Activated naive CD8-positive, alpha-beta T cell (primary cell): ENCODE results near the gene PDZD4.

Source experiments
- H3K27ac Mint-ChIP-seq: one replicate; pipeline ENCODE4 v1.8.0; 2021; ENCODE audit warnings: mixed read lengths
- H3K27me3 Mint-ChIP-seq: one replicate; pipeline ENCODE4 v1.8.0; 2021; ENCODE audit warnings: mixed read lengths
- H3K36me3 Mint-ChIP-seq: one replicate; pipeline ENCODE4 v1.8.0; 2021; ENCODE audit warnings: mixed read lengths
- H3K4me1 Mint-ChIP-seq: one replicate; pipeline ENCODE4 v1.8.0; 2021; ENCODE audit warnings: low read depth, mixed read lengths
- H3K4me3 Mint-ChIP-seq: one replicate; pipeline ENCODE4 v1.8.0; 2021; ENCODE audit warnings: mild to moderate bottlenecking, mixed read lengths
- H3K9me3 Mint-ChIP-seq: one replicate; pipeline ENCODE4 v1.8.0; 2021; ENCODE audit warnings: low read depth, mixed read lengths

PDZD4 gene

DNA sequence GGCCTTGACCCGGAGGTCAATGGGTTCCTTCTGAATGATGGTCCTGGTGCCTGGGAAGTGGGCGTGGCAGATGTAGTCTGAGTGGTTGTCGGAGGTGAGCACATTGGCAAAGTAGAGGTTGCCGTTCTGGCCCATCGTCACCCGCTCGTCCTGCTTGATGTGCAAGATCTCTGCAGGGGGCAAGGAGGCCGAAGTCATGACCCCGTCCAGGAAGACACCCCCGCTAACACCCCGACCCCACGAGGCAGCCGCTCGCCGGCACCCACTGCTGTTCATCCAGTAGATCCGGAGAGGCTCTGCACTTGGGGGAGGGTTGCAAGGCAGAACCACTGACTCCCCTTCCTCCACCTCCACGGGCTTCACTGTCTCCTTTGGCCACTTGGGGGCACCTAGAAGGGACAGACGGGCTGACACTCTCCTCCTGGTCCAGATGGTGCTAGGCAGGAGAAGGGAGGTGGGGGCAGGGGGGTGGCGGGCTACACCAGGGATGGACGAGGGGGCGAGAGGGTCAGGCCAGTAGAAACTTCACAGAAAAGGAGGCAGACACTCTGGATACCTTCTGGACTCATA lies 40.5 kb upstream of the PDZD4 start:
- Mint-ChIP-seq H3K4me3 (no peak overlapping the region), H3K9me3 (no peaks in the 10 kb centered on the region), H3K36me3 (no peaks in the 10 kb centered on the region), H3K4me1 (no peaks in the 10 kb centered on the region), H3K27ac (no peak overlapping the region), H3K27me3 (no peaks in the 10 kb centered on the region)

DNA sequence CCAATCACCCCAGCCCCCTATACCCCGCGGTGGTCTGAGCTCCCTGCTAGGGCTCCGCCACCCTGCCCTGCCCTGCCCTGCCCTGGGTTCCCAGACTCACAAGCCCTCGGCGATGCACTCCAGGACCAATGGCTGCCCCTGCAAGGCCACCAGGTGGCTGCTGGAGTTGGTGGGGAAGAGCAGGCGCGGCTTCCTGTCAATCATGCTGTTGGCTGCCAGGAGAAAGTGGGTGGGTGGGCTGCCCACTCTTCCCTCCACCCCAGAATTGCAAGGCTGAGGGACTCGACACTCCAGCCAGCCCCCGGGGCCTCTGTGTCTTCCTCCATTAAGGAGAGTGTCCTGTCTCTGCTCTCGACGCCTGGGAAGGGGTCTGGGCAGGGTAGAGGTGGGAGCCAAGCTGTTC lies 39.9 kb upstream of the PDZD4 start:
- Mint-ChIP-seq H3K4me1 (no peaks in the 10 kb centered on the region), H3K27ac (no peak overlapping the region), H3K9me3 (no peaks in the 10 kb centered on the region), H3K36me3 (no peaks in the 10 kb centered on the region), H3K4me3 (no peak overlapping the region), H3K27me3 (no peaks in the 10 kb centered on the region)

DNA sequence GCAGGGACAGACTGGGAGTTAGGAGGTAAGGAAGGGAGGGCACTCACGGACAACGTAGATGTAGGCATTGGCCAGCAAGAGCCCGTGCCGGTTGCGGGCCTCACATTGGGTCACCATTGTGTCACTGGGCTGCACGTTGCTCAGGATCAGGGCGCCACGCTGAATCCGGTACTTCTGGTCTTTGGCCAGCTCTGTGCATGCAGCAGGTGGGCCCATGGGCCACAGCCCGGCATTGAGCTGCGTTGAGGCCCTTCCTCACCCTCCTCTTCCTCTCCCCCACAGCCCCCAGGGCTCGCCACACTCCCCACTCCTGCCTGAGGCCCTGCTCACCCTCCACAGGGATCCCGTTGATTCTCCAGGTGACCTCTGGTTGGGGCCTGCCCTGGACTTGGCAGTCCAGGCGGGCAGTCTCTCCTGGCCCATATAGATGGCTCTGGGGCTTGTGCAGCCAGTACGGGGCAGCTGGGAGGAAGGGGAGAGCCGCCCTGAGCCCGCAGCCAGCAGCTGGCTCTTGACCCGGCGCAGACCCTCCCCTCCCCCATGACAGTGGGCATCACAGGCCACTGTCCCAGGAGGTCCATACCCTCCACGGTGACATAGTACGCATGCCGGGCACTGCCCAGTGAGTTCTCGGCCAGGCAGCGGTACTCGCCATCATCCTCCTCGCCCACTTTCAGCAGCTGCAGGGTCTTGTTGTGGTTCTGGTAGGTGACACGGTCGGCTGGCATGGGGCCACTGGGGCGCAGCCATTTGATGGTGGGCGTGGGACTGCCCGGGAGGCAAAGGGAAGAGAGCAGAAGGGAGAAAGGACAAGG lies 39.3 kb upstream of the PDZD4 start:
- Mint-ChIP-seq H3K4me1 (no peaks in the 10 kb centered on the region), H3K27me3 (no peaks in the 10 kb centered on the region), H3K4me3 (no peak overlapping the region), H3K36me3 (no peaks in the 10 kb centered on the region), H3K9me3 (no peaks in the 10 kb centered on the region), H3K27ac (no peak overlapping the region)

- H3K27me3 Mint-ChIP-seq = no peaks in the 10 kb centered on the region
- H3K9me3 Mint-ChIP-seq = no peaks in the 10 kb centered on the region
- no peak overlapping the region for H3K27ac Mint-ChIP-seq
- H3K4me1 Mint-ChIP-seq = no peaks in the 10 kb centered on the region
- H3K4me3 Mint-ChIP-seq = no peak overlapping the region
- H3K36me3 Mint-ChIP-seq = no peaks in the 10 kb centered on the region
Observed at GRCh38 chrX:153868576-153869472, 38.5 kb upstream of the PDZD4 start.

- H3K4me3 Mint-ChIP-seq = no peak overlapping the region
- no peaks in the 10 kb centered on the region for H3K9me3 Mint-ChIP-seq
- no peaks in the 10 kb centered on the region for H3K27me3 Mint-ChIP-seq
- no peak overlapping the region for H3K27ac Mint-ChIP-seq
- H3K36me3 Mint-ChIP-seq = no peaks in the 10 kb centered on the region
- H3K4me1 Mint-ChIP-seq = no peaks in the 10 kb centered on the region
Observed at GRCh38 chrX:153867671-153868070, 37.3 kb upstream of the PDZD4 start.

- Mint-ChIP-seq H3K27me3 (no peaks in the 10 kb centered on the region), H3K27ac (no peak overlapping the region), H3K4me1 (no peaks in the 10 kb centered on the region), H3K36me3 (no peaks in the 10 kb centered on the region), H3K4me3 (no peak overlapping the region), H3K9me3 (no peaks in the 10 kb centered on the region)
Observed at GRCh38 chrX:153867139-153867538, 36.8 kb upstream of the PDZD4 start.

GRCh38 chrX:153866302-153867019 lies 36.1 kb upstream of the PDZD4 start:
- no peaks in the 10 kb centered on the region for H3K36me3 Mint-ChIP-seq
- no peaks in the 10 kb centered on the region for H3K9me3 Mint-ChIP-seq
- no peaks in the 10 kb centered on the region for H3K4me1 Mint-ChIP-seq
- H3K27me3 Mint-ChIP-seq = no peaks in the 10 kb centered on the region
- no peak overlapping the region for H3K27ac Mint-ChIP-seq
- H3K4me3 Mint-ChIP-seq = no peak overlapping the region

GRCh38 chrX:153865685-153866084 lies 35.3 kb upstream of the PDZD4 start:
- Mint-ChIP-seq H3K9me3 (no peaks in the 10 kb centered on the region), H3K27ac (no peak overlapping the region), H3K36me3 (no peaks in the 10 kb centered on the region), H3K4me3 (no peak overlapping the region), H3K27me3 (no peaks in the 10 kb centered on the region), H3K4me1 (no peaks in the 10 kb centered on the region)

DNA sequence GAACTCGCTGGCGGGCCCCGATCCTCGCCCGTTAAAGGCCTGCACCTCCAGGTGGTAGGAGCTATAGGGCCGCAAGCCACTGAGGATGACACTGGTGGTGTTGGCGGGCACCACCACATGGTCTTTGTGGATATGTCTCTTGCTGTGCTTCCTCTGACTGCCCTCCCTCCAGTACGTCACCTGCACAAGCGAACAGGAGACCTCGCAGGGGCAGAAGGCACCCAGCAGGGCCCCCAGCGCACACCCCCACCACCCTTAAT lies 34.9 kb upstream of the PDZD4 start:
- no peaks in the 10 kb centered on the region for H3K36me3 Mint-ChIP-seq
- H3K27ac Mint-ChIP-seq = no peak overlapping the region
- H3K4me3 Mint-ChIP-seq = no peak overlapping the region
- H3K9me3 Mint-ChIP-seq = no peaks in the 10 kb centered on the region
- H3K27me3 Mint-ChIP-seq = no peaks in the 10 kb centered on the region
- H3K4me1 Mint-ChIP-seq = no peaks in the 10 kb centered on the region

GRCh38 chrX:153864561-153865320 lies 34.4 kb upstream of the PDZD4 start:
- no peak overlapping the region for H3K4me3 Mint-ChIP-seq
- H3K4me1 Mint-ChIP-seq = no peaks in the 10 kb centered on the region
- H3K36me3 Mint-ChIP-seq = no peaks in the 10 kb centered on the region
- no peaks in the 10 kb centered on the region for H3K9me3 Mint-ChIP-seq
- no peaks in the 10 kb centered on the region for H3K27me3 Mint-ChIP-seq
- H3K27ac Mint-ChIP-seq = no peak overlapping the region

GRCh38 chrX:153864101-153864500 lies 33.8 kb upstream of the PDZD4 start:
- Mint-ChIP-seq H3K36me3 (no peaks in the 10 kb centered on the region), H3K27me3 (no peaks in the 10 kb centered on the region), H3K9me3 (no peaks in the 10 kb centered on the region), H3K4me1 (no peaks in the 10 kb centered on the region), H3K27ac (no peak overlapping the region), H3K4me3 (no peak overlapping the region)

DNA sequence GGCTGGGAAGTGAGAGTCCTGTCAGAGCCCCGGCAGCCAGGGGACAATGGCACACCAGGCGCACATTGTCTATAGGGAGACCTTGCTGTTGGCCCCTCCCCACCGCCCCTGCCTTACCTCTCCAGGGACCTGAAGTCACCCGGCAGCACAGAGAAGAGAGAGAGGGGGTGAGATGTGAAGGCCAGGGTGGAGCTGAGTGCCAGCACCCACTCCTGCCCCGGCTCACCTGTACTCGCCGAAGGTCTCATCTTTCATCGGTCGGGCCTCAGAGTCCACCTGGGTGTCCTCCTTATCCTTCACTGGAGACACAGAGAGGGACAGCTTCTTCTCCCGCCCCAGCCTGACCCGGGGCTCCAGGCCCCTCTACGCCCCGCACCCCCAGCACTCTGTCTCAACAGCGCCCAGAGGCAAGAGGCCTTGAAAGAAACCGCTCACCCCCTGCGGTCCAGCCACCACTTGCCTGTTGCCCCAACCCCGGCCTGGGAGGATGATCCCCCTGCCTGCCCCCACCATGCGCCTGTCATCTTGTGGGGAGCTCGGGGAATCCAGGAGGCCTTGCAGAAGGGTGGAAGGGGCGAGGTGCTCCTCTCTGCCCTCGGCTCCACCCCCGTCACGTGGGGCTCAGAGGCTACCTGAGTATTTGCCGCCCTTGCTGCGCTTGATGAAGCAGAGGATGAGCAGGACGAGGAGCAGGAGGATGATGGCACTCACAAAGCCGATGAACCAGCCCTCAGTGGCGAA lies 33.1 kb upstream of the PDZD4 start:
- Mint-ChIP-seq H3K36me3 (no peaks in the 10 kb centered on the region), H3K4me1 (no peaks in the 10 kb centered on the region), H3K27me3 (no peaks in the 10 kb centered on the region), H3K4me3 (no peak overlapping the region), H3K9me3 (no peaks in the 10 kb centered on the region), H3K27ac (no peak overlapping the region)

DNA sequence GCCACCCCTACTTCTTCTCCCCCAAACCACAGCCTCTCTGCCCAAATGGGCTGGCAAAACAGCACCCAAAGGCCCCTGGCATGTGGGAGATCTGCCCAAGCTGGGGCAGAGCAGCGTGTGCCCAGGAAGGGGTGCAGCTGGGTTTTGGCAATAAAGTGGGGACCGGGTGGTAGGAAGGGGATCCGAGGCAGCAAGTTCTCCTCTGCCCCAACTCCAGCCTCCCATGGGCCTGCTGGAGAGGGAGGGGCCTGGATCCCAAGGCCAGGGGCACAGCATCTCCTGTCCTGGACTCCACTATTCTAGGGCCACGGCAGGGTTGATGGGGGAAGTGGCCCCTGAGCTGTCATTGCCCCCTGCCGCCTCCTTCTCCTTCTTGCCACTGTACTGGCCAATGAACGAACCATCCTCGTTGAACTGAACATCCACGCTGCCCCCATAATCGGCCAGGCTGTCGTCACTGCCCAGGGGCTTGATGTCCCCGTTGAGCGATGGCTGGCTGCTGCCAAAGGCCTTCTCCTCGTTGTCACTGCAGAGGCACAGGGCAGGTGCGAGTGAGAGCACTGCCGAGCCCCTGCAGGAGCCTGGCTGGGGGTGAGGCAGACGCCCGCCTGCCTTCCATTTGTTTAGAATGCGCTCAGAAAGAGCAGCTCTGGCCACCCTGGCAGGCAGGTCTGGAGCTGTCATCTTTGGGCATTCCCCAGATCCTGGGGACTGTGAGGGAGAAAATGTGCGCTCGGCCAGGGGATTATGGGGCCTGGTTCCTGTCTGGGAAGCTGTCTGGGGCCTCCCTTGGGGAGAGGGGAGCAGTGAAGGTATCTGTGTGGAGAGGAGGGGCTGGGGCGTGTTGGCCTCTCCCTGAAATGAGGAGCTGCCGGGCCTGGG lies 32.3 kb upstream of the PDZD4 start:
- H3K27ac Mint-ChIP-seq = no peak overlapping the region
- H3K4me1 Mint-ChIP-seq = no peaks in the 10 kb centered on the region
- H3K4me3 Mint-ChIP-seq = no peak overlapping the region
- no peaks in the 10 kb centered on the region for H3K27me3 Mint-ChIP-seq
- no peaks in the 10 kb centered on the region for H3K9me3 Mint-ChIP-seq
- no peaks in the 10 kb centered on the region for H3K36me3 Mint-ChIP-seq
